SJSA1 (cell line): ENCODE results near the gene EFS. TPM values are rescaled to one million over a fixed set of nuclear protein-coding genes. Genes with fewer than 3 reads are reported as not detected.

Experiments used
- DNase-seq, 2 experiments: peaks; one replicate each; pipeline ENCODE4 v3.0.0-alpha.2; 2015 to 2020; ENCODE audit warnings: low spot score in 2 of 2, low read depth in 1 of 2
- H3K27ac ChIP-seq: fragments of 250-450 bp; sonication (Bioruptor Pico); 2 replicates; pipeline ENCODE4 v1.5.1; 2020; ENCODE audit warnings: mild to moderate bottlenecking, moderate library complexity
- H3K27me3 ChIP-seq: fragments of 250-450 bp; sonication (Bioruptor Pico); replicated peaks from 2 replicates; pipeline ENCODE4 v1.5.1; 2020; ENCODE audit warnings: mild to moderate bottlenecking, moderate library complexity
- H3K36me3 ChIP-seq: fragments of 250-450 bp; sonication (Bioruptor Pico); 2 replicates; pipeline ENCODE4 v1.5.1; 2020; ENCODE audit warnings: mild to moderate bottlenecking
- H3K4me1 ChIP-seq: fragments of 250-450 bp; sonication (Bioruptor Pico); replicated peaks from 2 replicates; pipeline ENCODE4 v1.6.1; 2021; ENCODE audit warnings: mild to moderate bottlenecking
- H3K4me3 ChIP-seq: fragments of 250-450 bp; sonication (Bioruptor Pico); 2 replicates; pipeline ENCODE4 v1.5.1; 2020; ENCODE audit warnings: mild to moderate bottlenecking
- H3K9me3 ChIP-seq: fragments of 250-450 bp; sonication (Bioruptor Pico); replicated peaks from 2 replicates; pipeline ENCODE4 v1.5.1; 2020; ENCODE audit warnings: mild to moderate bottlenecking
- total RNA-seq: library from RNA; depleted of rRNA; stranded (reverse); fragments of >200 nt; shearing (Covaris generic); gene quantifications from 2 replicates; pipeline ENCODE4 v1.2.3, GENCODE V29; 2014; rRNA removed

Gene EFS
- total RNA-seq: not detected in 2 replicates

DNA sequence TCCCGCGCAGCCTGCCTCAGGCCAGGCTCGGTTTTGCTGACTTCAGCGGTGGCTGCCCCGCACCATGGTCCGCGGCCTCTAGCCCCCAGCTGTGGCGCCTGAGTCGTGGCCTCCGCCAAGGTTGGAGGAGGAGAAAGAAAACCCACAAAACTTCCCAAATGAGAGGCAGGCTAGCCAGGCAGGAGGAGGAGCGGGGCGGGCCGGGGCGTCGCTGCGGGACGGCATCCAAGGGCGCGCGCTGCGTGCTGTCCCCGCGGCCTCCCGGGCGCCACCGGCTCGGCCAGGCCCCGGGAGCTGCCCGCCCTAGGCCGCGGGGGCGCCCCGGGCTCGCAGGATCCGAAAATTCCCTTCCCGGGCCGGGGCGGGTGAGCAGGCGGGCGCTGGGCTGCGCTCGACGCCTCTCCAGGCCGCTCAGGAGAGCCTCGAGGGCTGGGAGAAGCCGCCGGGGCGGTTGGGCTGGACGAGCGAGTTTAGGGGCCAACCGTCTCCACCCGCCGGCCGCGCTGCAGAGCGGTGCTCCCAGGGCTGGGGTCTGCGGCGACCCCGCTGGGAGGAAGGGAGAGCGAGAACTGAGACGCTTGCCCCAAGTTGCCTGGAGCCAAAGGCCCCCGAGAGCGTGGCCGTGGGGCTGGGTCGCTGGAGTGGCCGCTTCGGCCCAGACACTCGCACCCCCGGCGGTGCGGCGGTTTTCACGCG lies at the start of gene EFS:
Gene EFS (minus strand): TSS at position 137 of the 696 bp plus-strand sequence. CDS start 147 bp downstream, outside the sequence.
- Histone ChIP-seq H3K4me1 (no peaks in the 10 kb centered on the region), H3K4me3 (no peak within 1 kb of the TSS), H3K27ac (no peak within 1 kb of the TSS), H3K27me3 (peaks cover 51% of the 10 kb centered on the region), H3K9me3 (no peaks in the 10 kb centered on the region), H3K36me3 (no peaks in the 10 kb centered on the region)
- no peak for DNase-seq

- no peak for DNase-seq
- H3K27ac ChIP-seq: no peak overlapping the region
- H3K4me1 ChIP-seq: no peaks in the 10 kb centered on the region
- H3K9me3 ChIP-seq: no peaks in the 10 kb centered on the region
- no peak overlapping the region for H3K4me3 ChIP-seq
- H3K36me3 ChIP-seq: no peaks in the 10 kb centered on the region
- H3K27me3 ChIP-seq: peaks cover 7% of the 10 kb centered on the region
Measured at GRCh38 chr14:23414254-23414653, 49.3 kb upstream of the EFS start.

DNA sequence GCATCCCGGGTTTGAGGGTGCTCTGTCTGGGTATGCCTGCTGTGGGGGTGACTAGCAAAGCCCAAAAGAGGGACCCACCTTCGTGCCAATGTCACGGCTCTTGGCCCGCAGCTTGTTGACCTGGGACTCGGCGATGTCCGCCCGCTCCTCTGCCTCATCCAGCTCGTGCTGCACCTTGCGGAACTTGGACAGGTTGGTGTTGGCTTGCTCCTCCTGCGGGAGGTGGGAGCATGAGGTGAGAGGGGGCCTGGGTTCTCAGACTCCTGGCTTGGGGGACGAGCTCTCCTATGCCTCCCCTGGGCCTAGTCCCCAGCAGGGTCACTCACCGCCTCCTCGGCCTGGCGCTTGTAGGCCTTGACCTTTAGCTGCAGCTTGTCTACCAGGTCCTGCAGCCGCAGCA lies 48.7 kb upstream of the EFS start:
- no peak for DNase-seq
- H3K36me3 ChIP-seq: no peaks in the 10 kb centered on the region
- peaks cover 7% of the 10 kb centered on the region for H3K27me3 ChIP-seq
- no peak overlapping the region for H3K27ac ChIP-seq
- H3K4me1 ChIP-seq: no peaks in the 10 kb centered on the region
- no peak overlapping the region for H3K4me3 ChIP-seq
- no peaks in the 10 kb centered on the region for H3K9me3 ChIP-seq

DNA sequence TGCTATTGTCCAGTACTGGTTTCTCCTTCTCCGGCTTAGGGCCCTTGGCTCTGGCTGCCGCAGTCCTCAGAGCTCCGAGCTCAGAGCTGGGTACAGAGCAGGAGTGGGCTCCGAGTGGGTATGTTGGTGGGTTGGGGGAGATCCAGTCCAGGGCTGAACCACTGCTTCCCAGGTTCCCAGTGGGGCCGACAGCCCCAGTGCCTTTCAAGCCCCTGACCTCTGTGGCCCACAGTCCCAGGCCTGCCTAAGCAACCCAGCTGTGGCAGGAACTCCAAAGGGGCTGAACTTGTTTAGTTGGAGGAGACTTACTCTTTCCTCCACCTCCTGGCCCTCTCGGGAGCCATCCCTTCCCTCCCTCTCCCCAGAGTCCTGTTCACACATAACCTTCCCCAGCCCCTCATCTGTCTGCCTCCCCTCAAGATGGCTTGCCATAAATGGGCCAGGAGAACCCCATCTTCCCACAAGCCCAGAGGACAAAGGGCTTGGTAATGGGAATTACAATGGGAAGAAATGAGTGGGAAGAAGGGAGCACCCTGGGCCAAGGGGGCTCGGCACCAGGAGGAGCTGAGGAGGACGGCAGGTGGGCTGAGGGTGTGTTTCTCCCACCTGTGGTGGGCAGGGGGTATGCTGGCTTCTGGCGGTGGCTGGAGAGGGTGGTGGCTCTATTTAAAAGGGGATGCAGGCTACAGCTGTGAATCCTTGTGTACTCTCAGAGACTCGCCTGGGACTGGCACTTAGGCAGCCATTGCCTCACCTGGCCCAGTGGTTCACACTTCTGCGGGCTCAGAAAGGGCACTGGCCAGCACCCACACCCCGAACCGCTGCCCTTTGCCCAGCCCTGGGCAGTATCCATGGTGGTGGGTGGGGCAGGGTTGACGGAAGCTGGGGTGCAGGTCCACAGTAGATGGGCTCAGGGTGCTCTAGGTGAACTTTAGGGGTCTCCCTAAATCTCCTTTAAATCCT lies 46.9 kb upstream of the EFS start:
- Histone ChIP-seq H3K27ac (no peak overlapping the region), H3K27me3 (peaks cover 9% of the 10 kb centered on the region), H3K36me3 (no peaks in the 10 kb centered on the region), H3K9me3 (no peaks in the 10 kb centered on the region), H3K4me1 (no peaks in the 10 kb centered on the region), H3K4me3 (no peak overlapping the region)
- DNase-seq: no peak

- Histone ChIP-seq H3K4me3 (no peak overlapping the region), H3K9me3 (no peaks in the 10 kb centered on the region), H3K36me3 (no peaks in the 10 kb centered on the region), H3K4me1 (no peaks in the 10 kb centered on the region), H3K27me3 (peaks cover 9% of the 10 kb centered on the region), H3K27ac (no peak overlapping the region)
- no peak for DNase-seq
Measured at GRCh38 chr14:23409966-23410635, 45.1 kb upstream of the EFS start.

- Histone ChIP-seq H3K36me3 (no peaks in the 10 kb centered on the region), H3K4me1 (no peaks in the 10 kb centered on the region), H3K27me3 (peaks cover 16% of the 10 kb centered on the region), H3K4me3 (no peak overlapping the region), H3K9me3 (no peaks in the 10 kb centered on the region), H3K27ac (no peak overlapping the region)
- DNase-seq: no peak
Measured at GRCh38 chr14:23409475-23409874, 44.5 kb upstream of the EFS start.

GRCh38 chr14:23408307-23408630 lies 43.3 kb upstream of the EFS start:
- no peaks in the 10 kb centered on the region for H3K36me3 ChIP-seq
- H3K27me3 ChIP-seq: peaks cover 25% of the 10 kb centered on the region
- no peak overlapping the region for H3K27ac ChIP-seq
- DNase-seq: no peak
- no peaks in the 10 kb centered on the region for H3K9me3 ChIP-seq
- H3K4me3 ChIP-seq: no peak overlapping the region
- no peaks in the 10 kb centered on the region for H3K4me1 ChIP-seq

DNA sequence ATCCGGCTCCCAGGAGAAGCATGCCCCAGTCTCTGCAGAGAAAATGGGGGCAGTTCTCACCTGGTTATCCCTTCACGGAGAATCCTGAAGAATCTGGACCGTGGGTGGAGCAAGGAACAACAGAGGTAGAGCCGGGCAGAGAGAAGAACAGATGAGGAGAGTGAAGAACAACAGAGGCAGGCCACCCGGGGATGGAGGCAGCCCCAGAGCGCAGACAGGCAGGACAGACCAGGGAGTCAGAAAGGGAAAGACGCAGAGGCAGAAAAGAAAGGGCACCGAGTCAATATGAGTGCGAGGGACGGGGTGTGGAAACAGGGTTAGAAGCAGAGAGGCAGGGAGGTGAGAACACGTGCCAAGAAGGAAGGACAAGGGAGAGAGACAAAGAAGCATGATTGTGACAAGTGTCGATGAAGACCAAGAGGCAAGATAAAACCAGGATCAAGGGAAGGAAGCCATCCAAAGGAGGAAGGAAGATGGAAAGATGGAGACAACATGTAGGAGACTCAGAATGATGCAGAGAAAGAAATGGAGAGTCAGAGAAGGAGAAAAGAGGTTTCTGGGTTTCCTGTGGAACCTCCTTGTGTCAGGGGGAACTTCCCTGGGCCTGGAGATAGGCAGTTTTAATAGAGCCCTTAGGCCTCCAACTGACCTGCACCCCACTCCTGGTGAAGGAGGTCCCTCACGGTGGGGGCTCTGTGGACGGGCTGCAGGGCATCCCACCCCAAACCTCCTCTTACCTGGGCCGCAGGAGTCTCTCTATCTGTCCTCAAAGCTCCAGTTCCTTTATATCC lies 42.7 kb upstream of the EFS start, which contains the start of gene MYH6:
Gene MYH6 (minus strand): TSS at position 758 of the 791 bp plus-strand sequence. CDS start 1,050 bp downstream, outside the sequence.
- peaks cover 25% of the 10 kb centered on the region for H3K27me3 ChIP-seq
- no peaks in the 10 kb centered on the region for H3K36me3 ChIP-seq

DNA sequence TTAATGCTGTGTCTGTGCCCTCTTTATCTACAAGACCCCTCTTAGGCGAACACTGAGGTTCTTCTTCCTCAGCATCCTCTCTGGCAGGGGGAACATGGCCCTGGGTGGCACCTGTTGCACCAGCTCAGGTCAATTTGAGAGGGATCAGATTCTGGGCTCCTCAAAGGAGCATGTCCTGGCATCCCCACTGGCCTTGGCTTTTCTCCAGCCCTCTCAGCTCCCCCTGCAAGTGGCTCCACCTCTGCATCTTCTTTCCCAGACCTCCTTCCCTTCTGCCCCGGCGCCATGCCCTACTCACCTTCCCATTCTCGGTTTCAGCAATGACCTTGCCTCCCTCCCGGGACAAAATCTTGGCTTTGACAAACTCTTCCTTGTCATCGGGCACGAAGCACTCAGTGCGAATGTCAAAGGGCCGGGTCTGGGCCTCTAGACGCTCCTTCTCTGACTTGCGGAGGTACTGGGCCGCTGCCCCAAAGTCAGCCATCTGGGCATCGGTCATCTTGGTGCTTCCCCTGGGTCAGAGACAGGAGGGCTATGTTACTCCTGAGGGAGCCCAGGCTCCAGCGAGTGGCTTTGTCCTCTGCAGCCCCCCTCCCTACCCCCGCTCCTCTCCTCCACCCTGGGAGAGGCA lies 41.9 kb upstream of the EFS start:
- Histone ChIP-seq H3K4me1 (no peaks in the 10 kb centered on the region), H3K27me3 (peaks cover 25% of the 10 kb centered on the region), H3K36me3 (no peaks in the 10 kb centered on the region), H3K4me3 (no peak overlapping the region), H3K9me3 (no peaks in the 10 kb centered on the region), H3K27ac (no peak overlapping the region)
- DNase-seq: no peak

More for the DNA sequence above, 42.7 kb upstream of the EFS start, which contains the start of gene MYH6:
- Histone ChIP-seq H3K4me1 (no peaks in the 10 kb centered on the region), H3K4me3 (no peak within 1 kb of the TSS), H3K27ac (no peak within 1 kb of the TSS), H3K9me3 (no peaks in the 10 kb centered on the region)
- no peak for DNase-seq

- Histone ChIP-seq H3K36me3 (no peaks in the 10 kb centered on the region), H3K27ac (no peak overlapping the region), H3K4me1 (no peaks in the 10 kb centered on the region), H3K4me3 (no peak overlapping the region), H3K9me3 (no peaks in the 10 kb centered on the region), H3K27me3 (peaks cover 25% of the 10 kb centered on the region)
- no peak for DNase-seq
Measured at GRCh38 chr14:23406244-23406643, 41.3 kb upstream of the EFS start.

DNA sequence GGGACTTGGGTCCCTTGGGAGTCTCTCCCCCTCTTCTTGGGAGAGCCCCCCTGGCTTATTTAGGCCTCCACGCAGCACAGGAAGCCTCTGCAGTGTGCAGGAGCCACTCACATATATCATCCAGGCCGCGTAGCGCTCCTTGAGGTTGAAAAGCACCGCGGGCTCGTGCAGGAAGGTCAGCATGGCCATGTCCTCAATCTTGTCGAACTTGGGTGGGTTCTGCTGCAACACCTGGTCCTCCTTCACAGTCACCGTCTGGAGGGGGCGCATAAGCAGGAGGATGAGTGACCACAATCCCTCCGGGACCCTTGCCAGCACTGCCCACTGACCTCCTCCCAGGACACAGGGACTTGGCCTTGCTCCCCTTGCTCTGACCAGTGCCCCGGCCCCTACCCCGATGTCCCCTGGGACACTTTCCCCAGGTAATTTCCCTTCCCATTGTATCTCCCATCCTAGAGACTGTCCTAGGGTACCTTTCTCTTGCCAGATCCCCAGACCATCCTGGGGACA lies 40.6 kb upstream of the EFS start:
- no peak for DNase-seq
- Histone ChIP-seq H3K27ac (no peak overlapping the region), H3K4me1 (no peaks in the 10 kb centered on the region), H3K9me3 (no peaks in the 10 kb centered on the region), H3K27me3 (peaks cover 25% of the 10 kb centered on the region), H3K36me3 (no peaks in the 10 kb centered on the region), H3K4me3 (no peak overlapping the region)

DNA sequence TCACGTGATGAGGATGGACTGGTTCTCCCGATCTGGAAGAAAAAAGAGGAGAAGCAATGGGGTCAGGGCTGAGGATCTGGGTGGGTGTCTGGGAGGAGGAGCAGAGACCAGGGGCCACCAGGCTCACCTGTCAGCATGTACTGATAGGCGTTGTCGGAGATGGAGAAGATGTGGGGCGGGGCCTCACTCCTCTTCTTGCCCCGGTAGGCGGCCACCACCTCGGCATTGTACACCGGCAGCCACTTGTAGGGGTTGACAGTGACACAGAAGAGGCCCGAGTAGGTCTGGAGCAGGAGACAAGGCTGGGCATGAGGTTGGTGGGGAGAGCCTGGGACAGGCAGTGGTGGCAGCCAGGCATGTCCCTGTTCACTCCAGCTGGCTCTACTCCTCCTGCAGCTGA lies 40.1 kb upstream of the EFS start:
- H3K27ac ChIP-seq: no peak overlapping the region
- no peak overlapping the region for H3K4me3 ChIP-seq
- peaks cover 24% of the 10 kb centered on the region for H3K27me3 ChIP-seq
- H3K36me3 ChIP-seq: no peaks in the 10 kb centered on the region
- DNase-seq: no peak
- no peaks in the 10 kb centered on the region for H3K9me3 ChIP-seq
- no peaks in the 10 kb centered on the region for H3K4me1 ChIP-seq
